Measurements from ENCODE around the gene CYB5D1. TPM values are rescaled to one million over a fixed set of nuclear protein-coding genes. Genes with fewer than 3 reads are reported as not detected.

The CYB5D1 gene
- total RNA-seq, 1 experiment from 2014 or later = 18.0 TPM

- no peak overlapping the region for H3K4ac ChIP-seq (ENCODE audit: low read depth, low read length)
- H2AK5ac ChIP-seq (ENCODE audit: insufficient read length, low read length) = no peak overlapping the region
- peak overlapping the region; percentile 75 for H3K4me2 ChIP-seq (ENCODE audit: insufficient read depth, insufficient read length, low read length)
- Mint-ChIP-seq H3K4me3 (peak overlapping the region; percentile 86 to 90), H3K27me3 (ENCODE audit: low read depth) (peaks cover 46% of the 10 kb centered on the region), H3K27ac (peak overlapping the region; percentile 91 to 99 (median 97); a peak in 6 of 7 replicates), H3K36me3 (ENCODE audit: insufficient read depth in 1 of 3, low read depth in 3 of 3) (peaks cover 0 to 4% (median 3%) of the 10 kb centered on the region in 3 experiments; a peak in 2 of 7 replicates), H3K9me3 (no peaks in the 10 kb centered on the region), H3K4me1 (peaks cover 39 to 43% of the 10 kb centered on the region in 2 experiments)
- no peak overlapping the region for H4K8ac ChIP-seq (replicated peaks; ENCODE audit: insufficient read length, low read depth, low read length)
- no peak overlapping the region for H2AFZ ChIP-seq (ENCODE audit: low read length)
- H3K27ac ChIP-seq (ENCODE audit: insufficient read length, low read depth, low read length) = no peak overlapping the region
- no peak overlapping the region for H2BK20ac ChIP-seq (ENCODE audit: low read depth, low read length, poor library complexity, severe bottlenecking)
- no peak overlapping the region for H3K56ac ChIP-seq (ENCODE audit: insufficient read length, low read depth, low read length)
- TF ChIP-seq, protein P1, sequence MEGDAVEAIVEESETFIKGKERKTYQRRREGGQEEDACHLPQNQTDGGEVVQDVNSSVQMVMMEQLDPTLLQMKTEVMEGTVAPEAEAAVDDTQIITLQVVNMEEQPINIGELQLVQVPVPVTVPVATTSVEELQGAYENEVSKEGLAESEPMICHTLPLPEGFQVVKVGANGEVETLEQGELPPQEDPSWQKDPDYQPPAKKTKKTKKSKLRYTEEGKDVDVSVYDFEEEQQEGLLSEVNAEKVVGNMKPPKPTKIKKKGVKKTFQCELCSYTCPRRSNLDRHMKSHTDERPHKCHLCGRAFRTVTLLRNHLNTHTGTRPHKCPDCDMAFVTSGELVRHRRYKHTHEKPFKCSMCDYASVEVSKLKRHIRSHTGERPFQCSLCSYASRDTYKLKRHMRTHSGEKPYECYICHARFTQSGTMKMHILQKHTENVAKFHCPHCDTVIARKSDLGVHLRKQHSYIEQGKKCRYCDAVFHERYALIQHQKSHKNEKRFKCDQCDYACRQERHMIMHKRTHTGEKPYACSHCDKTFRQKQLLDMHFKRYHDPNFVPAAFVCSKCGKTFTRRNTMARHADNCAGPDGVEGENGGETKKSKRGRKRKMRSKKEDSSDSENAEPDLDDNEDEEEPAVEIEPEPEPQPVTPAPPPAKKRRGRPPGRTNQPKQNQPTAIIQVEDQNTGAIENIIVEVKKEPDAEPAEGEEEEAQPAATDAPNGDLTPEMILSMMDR (conservative IDR thresholded peaks at IDR 0.05) = peak; percentile 81
- no peak overlapping the region for H4K5ac ChIP-seq (ENCODE audit: insufficient read length, low read depth, low read length)
- peaks cover 31% of the 10 kb centered on the region for H3K23me2 ChIP-seq (ENCODE audit: insufficient read length, low read depth, low read length, poor library complexity, severe bottlenecking)
- no peaks in the 10 kb centered on the region for H4K20me1 ChIP-seq (ENCODE audit: control insufficient read depth, insufficient read depth, insufficient read length)
- no peak overlapping the region for H4K91ac ChIP-seq (ENCODE audit: insufficient read length, low read depth, low read length)
- no peak overlapping the region for H2BK15ac ChIP-seq (ENCODE audit: low read depth, low read length)
- peak overlapping the region; percentile 86; the same call in 1 of the 2 replicates for H3K14ac ChIP-seq (ENCODE audit: insufficient read depth, low read length)
- no peak overlapping the region for H3K23ac ChIP-seq (ENCODE audit: insufficient read length, low read depth, low read length)
- no peak overlapping the region for H2BK12ac ChIP-seq (ENCODE audit: insufficient read length, low read depth, low read length)
- H3K79me2 ChIP-seq (ENCODE audit: insufficient read depth, low read length) = no peaks in the 10 kb centered on the region
- no peak overlapping the region for H3K9ac ChIP-seq (ENCODE audit: extremely low read depth, insufficient read length, low read length)
- no peak overlapping the region for H2BK5ac ChIP-seq (ENCODE audit: insufficient read length, low read length)
- peak overlapping the region; percentile 93 for H3K18ac ChIP-seq (ENCODE audit: insufficient read length, low read depth, low read length)
- peaks cover 2% of the 10 kb centered on the region; the same call in 1 of the 2 replicates for H3K4me1 ChIP-seq (ENCODE audit: insufficient read depth, low read length)
- no peak overlapping the region for H3T11ph ChIP-seq (ENCODE audit: low read length)
- H3K27me3 ChIP-seq (ENCODE audit: insufficient read depth, low read length) = peaks cover 24% of the 10 kb centered on the region; the same call in 1 of the 2 replicates
- DNase-seq = peak; percentile 100
- H2BK120ac ChIP-seq (ENCODE audit: low read depth, low read length, poor library complexity, severe bottlenecking) = no peak overlapping the region
- no CpG with 5 or more reads among the region's 69 CpGs for WGBS (ENCODE audit: extremely low coverage, insufficient read length, low lambda C conversion rate)
- H3K9me3 ChIP-seq (ENCODE audit: control insufficient read depth, low read depth, low read length) = no peaks in the 10 kb centered on the region
- H3K79me1 ChIP-seq (ENCODE audit: insufficient read depth, low read depth, low read length, poor library complexity, severe bottlenecking) = no peaks in the 10 kb centered on the region
These were observed 22.6 kb upstream of the CYB5D1 start for GRCh38 chr17:7834957-7835813.
